GOT3 (cell line): Measurements from ENCODE around the gene FOXE3.

Experiments used
- DNase-seq: peaks from one replicate; lab custom pipeline; 2025; ENCODE audit warnings: mixed read lengths; lab: John Stamatoyannopoulos, UW

FOXE3 gene

GRCh38 chr1:47415728-47416318, at the start of gene FOXE3:
FOXE3 (plus strand) TSS chr1:47416285; CDS start chr1:47416316, 31 bp downstream.
- DNase-seq, result no peak

- DNase-seq, result no peak
These were observed 48.4 kb upstream of the FOXE3 start for GRCh38 chr1:47367651-47368050.

DNA sequence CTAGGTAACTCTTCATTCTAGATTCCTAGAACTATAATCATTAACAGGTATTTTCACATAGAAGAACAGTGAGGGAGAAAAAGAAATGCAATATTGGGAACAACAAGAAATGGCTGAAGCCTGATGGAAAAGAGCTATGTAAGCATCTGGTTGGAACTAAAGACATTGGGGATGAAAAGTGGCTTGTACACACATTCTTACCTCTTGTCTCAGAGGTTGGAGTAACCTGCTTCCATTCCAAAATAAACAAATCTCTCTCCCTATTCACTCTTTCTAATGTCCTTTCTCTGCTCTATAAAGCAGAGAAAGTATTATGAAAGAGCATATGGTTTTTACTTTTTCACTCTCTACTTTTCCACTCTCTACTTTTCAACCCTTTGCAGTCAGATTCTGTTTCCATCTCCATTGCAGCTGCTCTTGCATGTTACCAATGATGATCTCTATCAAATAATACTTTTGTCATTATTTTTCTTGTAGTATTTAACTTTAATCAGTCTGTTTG, 45.0 kb upstream of the FOXE3 start:
- no peak for DNase-seq

DNA sequence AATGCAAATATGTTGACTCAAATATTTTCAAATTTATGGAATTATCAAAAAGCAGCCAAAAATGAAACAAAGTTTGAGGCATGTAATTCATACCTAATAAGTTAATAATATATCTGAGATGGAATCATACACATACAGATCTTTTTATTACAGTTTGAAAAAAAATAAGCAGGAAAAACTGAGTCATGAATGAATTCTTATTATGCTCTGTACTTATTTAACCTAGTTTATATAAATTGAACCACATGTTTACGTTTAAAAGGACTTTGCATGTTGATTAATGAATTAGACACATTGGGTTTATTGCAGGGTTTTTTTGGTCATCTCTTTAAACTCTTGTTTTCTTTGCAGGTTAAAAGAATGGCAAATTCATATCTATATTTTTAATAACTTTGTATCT, 41.6 kb upstream of the FOXE3 start:
- no peak for DNase-seq

DNA sequence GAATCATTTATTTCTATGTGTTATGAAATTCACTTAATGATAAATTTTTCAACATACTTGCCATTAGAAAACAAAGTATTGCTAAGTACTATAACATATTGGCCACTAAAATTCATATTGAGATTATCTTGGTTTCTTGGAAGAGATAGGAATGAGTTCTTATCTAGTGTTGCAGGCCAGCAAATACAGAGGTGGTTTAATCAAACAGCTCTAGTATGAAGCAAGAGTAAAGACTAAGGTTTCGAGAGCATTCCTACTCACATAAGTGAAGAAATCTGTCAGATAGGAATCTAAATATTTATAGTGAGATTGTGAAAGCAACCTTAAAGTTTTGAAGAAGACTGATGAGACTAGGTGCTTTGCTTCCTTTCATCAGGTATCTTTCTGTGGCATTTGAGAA, 37.9 kb upstream of the FOXE3 start:
- no peak for DNase-seq

DNA sequence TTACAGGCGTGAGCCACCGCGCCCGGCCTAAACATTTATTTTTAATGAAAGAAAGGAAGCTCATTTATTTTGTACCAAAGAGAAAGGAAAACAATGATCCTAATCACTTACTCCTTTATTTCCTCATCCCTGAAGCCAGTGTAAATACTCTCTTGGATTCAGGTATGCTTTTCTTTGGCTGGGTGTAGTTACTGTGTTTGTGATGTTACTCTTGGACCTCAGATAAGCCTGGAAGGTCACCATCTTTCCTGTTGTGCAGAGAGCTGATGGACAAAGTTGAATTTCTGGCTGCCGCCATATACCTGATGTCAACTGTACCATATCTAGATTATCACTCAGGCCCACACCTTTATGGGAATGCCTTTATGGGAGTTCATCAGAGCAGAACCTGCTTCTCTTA, 35.4 kb upstream of the FOXE3 start:
- DNase-seq, result no peak

GRCh38 chr1:47382399-47382983, 33.6 kb upstream of the FOXE3 start:
- DNase-seq, result no peak

DNA sequence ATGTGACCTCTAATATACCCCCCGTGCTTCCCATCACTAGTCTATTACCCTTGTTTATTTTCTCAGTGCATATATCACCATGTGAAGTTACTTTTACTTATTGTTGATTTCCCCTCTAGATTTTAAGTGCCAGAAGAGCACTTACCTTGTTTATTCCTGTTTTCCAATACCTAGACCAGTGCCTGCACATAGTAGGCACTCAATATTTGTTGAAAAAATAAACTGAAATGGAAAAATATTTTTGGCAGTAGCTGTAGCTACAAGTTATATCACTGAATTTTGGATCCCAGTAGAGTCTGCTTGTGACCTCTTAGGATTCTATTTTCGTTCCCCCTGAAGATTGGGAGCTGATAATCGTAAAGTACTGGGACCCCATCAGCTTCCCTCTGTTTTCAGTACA, 32.0 kb upstream of the FOXE3 start:
- DNase-seq, result no peak

- DNase-seq, result no peak
These were observed 31.1 kb upstream of the FOXE3 start for GRCh38 chr1:47385020-47385419.

DNA sequence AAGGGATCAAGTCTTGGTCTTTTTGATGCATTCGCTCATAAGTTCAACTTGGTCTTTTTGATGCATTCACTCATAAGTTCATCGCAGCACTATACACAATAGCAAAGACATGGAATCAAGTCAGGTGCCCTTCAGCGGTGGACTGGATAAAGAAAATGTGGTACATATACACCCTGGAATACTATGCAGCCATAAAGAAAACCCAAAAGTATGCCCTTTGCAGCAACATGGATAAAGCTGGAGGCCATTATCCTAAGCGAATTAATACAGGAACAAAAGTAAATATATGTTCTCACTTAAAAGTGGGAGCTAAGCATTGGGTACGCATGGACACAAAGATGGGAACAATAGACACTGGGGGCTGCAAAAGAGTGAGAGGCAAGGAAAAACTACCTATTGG, 29.8 kb upstream of the FOXE3 start:
- DNase-seq, result no peak

DNA sequence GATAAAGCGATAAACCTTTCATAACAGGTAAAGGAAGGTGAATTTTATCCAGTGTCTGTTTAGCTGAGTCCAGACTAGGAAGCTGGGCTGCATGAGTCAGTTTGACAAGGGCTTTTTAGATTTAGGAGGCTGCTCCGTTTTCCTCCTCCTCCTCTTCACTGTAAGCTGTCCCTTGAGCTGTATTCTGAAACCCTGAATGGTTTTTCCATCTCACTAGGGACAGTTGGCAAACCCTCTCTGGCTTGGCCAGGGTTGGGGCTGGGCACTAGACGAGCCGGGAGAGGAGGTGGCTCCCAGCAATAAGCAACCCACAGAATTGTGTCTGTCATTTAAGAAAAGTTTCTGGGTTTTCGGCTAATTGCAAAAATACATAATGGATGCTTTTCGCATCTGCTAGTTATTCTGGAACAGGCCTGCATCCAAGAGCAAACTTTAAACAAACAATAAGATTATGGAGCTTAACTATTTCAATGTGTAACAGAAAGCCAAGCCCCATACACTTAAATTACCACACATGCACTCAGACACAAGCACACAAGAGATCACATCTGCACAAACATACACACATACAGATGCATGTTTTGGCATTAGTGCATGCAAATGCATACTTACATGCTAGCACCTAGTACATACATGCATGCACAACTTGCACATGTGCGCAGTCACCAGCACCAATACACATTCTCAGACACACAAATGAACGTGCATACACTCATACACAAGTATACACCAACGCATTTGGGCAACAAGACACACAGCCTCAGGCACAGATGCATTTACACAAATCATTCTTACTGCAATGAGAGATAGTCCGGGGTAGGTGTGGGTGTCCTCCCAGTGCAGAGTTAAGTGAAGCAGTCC, 27.8 kb upstream of the FOXE3 start:
- DNase-seq, result no peak

DNA sequence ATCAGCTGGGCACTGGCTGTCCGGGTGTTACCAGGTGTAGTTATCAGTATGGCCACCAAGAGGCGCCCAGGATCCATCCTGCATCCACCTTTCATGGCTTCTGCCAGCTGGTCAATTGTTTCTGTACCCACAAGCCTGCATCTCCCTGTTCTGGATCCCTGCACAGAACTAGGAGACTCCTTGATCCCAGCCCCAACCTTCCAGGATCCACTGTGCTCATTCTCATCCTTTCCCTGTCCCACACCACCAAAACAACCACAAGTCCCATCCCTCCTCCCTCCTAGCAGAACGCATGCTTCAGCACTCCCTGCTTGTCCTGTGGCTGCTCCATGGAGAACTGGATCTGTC, 27.2 kb upstream of the FOXE3 start:
- peak; percentile 28 for DNase-seq

DNA sequence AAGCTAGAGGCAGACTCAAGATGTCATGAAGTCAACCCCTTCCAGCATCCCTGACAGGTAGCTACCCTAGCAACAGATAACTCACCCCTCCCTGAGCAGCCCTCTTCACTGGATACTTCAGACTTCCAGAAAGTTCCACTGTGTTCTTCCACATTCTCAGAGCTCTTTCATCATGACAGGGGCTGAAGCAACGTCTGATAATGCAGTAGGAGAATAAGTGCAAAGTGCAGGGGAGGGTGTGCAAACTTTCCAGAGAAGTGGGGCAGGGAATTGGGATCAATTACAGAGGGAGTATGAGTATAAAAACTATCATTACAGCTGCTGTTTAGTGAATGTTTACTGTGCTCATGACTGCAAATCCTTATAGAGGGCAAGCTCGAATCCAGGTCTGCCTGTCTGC, 26.4 kb upstream of the FOXE3 start:
- DNase-seq, result no peak

DNA sequence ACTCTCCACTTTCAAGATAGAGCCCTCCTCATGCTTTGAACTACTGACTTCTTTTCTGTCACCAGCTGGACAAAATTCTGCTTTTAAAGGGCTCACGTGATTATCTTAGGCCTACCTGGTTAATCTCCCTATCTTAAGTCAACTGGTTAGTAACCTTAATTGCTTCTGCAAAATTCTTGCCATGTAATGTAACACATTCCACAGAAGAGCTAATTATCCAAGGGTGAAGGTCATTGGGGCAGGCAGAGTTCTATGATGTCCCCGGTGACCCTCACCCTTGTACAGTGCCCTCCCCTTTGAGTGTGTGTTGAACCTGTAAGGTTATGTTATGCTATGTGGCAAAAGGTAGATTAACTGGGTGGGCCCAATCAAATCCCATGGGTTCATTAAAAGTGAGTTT, 25.2 kb upstream of the FOXE3 start:
- DNase-seq, result no peak

DNA sequence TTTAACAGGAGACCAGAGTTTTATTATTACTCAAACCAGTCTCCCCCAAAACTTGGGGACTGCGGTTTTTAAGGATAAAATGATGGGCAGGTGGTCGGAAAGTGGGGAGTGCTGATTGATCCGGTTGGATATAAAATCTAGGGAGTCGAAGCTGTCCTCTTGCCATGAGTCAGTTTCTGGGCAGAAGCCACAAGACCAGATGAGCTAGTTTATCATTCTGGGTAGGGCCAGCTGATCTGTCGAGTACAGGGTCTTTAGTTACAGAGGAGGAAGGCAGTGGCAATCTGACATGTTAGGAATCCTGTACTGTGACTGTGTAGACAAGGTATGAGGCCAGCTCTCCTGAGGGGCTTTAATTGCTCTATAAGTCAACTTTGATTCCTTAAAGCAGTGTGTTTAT, 22.9 kb upstream of the FOXE3 start:
- no peak for DNase-seq

GRCh38 chr1:47395433-47395832, 20.7 kb upstream of the FOXE3 start:
- no peak for DNase-seq

GRCh38 chr1:47396671-47397196, 19.4 kb upstream of the FOXE3 start:
- no peak for DNase-seq

- no peak for DNase-seq
These were observed 16.8 kb upstream of the FOXE3 start for GRCh38 chr1:47399138-47399845.

- DNase-seq, result no peak
These were observed 16.3 kb upstream of the FOXE3 start for GRCh38 chr1:47399846-47400155.

- DNase-seq, result no peak
These were observed 14.3 kb upstream of the FOXE3 start for GRCh38 chr1:47401761-47402160.

DNA sequence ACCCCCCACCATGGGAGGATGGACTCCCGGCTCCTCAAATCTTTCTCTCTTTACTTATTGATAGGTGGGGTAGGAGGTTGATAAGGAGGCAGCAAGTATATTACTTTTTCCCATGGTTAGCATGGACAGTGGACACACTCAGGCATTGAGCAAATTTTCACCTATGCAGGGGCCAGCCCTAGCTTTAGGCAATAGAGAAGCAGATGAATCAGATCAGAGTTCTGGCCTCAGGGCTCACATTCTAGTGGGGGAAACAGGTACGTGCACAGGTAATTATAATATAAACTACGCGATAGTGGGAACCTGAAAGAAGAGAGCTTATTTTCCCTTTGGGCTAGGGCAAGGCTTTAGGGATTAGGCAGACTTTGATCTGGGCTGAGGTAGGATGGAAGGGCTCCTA, 13.5 kb upstream of the FOXE3 start:
- no peak for DNase-seq

DNA sequence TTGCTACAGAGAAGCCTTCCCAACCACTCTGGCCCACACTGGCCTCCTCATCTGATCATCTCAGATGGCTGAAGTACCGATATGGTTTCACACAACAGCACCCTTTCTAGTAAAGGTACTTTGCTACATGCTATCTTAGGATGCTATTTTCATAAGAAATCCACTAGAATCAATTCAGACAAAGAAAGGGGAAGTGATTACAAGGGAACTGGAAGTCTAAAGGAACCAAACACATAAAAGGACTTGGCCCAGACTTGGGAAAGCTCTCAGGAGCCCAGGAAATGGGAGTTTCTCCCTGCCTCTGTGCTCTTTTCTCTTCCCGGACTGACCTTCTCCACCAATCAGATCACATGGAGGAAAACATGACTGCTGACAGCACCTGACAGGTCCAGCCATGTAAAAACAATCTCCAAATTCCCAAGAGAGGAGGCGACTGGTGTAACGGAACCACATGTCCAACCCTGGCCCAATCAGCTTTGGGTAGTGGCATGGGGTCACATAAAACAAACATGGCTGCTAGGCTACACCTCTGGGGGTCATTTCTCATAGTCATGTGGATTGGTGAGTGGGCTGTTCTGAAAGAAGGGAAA, 12.7 kb upstream of the FOXE3 start:
- no peak for DNase-seq
